GM20431 (cell line): ENCODE measurements around the gene COL1A1.

Experiments used
- in situ Hi-C: fragments of 300-500 bp; cut with MseI, MboI; formaldehyde crosslinking; loops from one replicate; pipeline ENCODE4 v1.15.0; 2020; ENCODE audit warnings: low sequenced_read_pairs; ENCODE audit not compliant: unreplicated experiment

COL1A1 gene

GRCh38 chr17:50177476-50177875 lies 24.0 kb downstream of the COL1A1 start:
- in situ Hi-C loops: no loop called here

- in situ Hi-C loops: no loop called here
Measured at GRCh38 chr17:50176559-50177357, 24.7 kb downstream of the COL1A1 start.

GRCh38 chr17:50175035-50175807 lies 26.2 kb downstream of the COL1A1 start:
- in situ Hi-C loops: no loop called here

GRCh38 chr17:50174444-50174843 lies 27.0 kb downstream of the COL1A1 start:
- in situ Hi-C loops: no loop called here

- in situ Hi-C loops: no loop called here
Measured at GRCh38 chr17:50173335-50173941, 28.0 kb downstream of the COL1A1 start.

- in situ Hi-C loops: no loop called here
Measured at GRCh38 chr17:50172936-50173334, 28.5 kb downstream of the COL1A1 start.

- in situ Hi-C loops: no loop called here
Measured at GRCh38 chr17:50172130-50172529, 29.3 kb downstream of the COL1A1 start.

GRCh38 chr17:50171371-50172071 lies 29.9 kb downstream of the COL1A1 start:
- in situ Hi-C loops: no loop called here

GRCh38 chr17:50170662-50171370 lies 30.6 kb downstream of the COL1A1 start:
- in situ Hi-C loops: no loop called here

GRCh38 chr17:50169881-50170459 lies 31.5 kb downstream of the COL1A1 start:
- in situ Hi-C loops: no loop called here

- in situ Hi-C loops: no loop called here
Measured at GRCh38 chr17:50169121-50169764, 32.2 kb downstream of the COL1A1 start.

GRCh38 chr17:50168319-50168718 lies 33.1 kb downstream of the COL1A1 start:
- in situ Hi-C loops: no loop called here

- in situ Hi-C loops: no loop called here
Measured at GRCh38 chr17:50167371-50167770, 34.1 kb downstream of the COL1A1 start.

GRCh38 chr17:50166518-50167181 lies 34.8 kb downstream of the COL1A1 start:
- in situ Hi-C loops: no loop called here

- in situ Hi-C loops: no loop called here
Measured at GRCh38 chr17:50165867-50166517, 35.4 kb downstream of the COL1A1 start, which contains the start of gene SGCA. TSS of gene SGCA (plus strand) at chr17:50166005. CDS start at chr17:50166041, 36 bp downstream.

GRCh38 chr17:50165466-50165865 lies 36.0 kb downstream of the COL1A1 start:
- in situ Hi-C loops: no loop called here

GRCh38 chr17:50165066-50165465 lies 36.4 kb downstream of the COL1A1 start:
- in situ Hi-C loops: no loop called here

- in situ Hi-C loops: no loop called here
Measured at GRCh38 chr17:50164697-50164988, 36.8 kb downstream of the COL1A1 start.
